HepG2 (cell line): Measurements from ENCODE around the gene FAM83C. TPM values are rescaled to one million over a fixed set of nuclear protein-coding genes. Genes with fewer than 3 reads are reported as not detected.
A peak's percentile ranks its signal among the peaks of the same experiment; 100 is the strongest.

Experiments used
- ATAC-seq: fragments of 200-7000 bp; cut with Tn5 transposase; 3 replicates; pipeline ENCODE4 v1.9.1; 2020; ENCODE audit warnings: mild to moderate bottlenecking, moderate library complexity
- BruUV-seq: library from RNA; stranded (reverse); fragments of 400-500 nt; replicated peaks from 2 replicates; lab custom pipeline; 2021; lab: Mats Ljungman, UMichigan
- CTCF ChIA-PET: fragments of 300-600 bp; formaldehyde crosslinking; extraction: SDS; loops from one replicate; lab custom pipeline; 2021; ENCODE audit warnings: low total read pairs, inconsistent platforms, low intra/inter-chr PET ratio; lab: Yijun Ruan, JAX
- POLR2A ChIA-PET: fragments of 350-600 bp; sonication (Branson Sonifier 250); formaldehyde crosslinking; loops from one replicate; lab custom pipeline; 2020; ENCODE audit warnings: antibody characterized with exemption, inconsistent platforms; lab: Yijun Ruan, JAX
- DNase-seq: peaks from one replicate; pipeline ENCODE4 v3.0.0-alpha.2; 2015; ENCODE audit warnings: low spot score
- FAIRE-seq: peaks from 3 replicates; lab custom pipeline; 2011; peaks lifted over from hg19 to GRCh38; lab: Jason Lieb, UNC
- H2AFZ ChIP-seq: one replicate; pipeline ENCODE4 v1.6.1; 2011; ENCODE audit warnings: low read length, inconsistent platforms
- H3K27ac ChIP-seq: fragments of 300-600 bp; 3 replicates; pipeline ENCODE4 v1.8.0; 2011; ENCODE audit warnings: mixed run types, mild to moderate bottlenecking, mixed read lengths, low read length, inconsistent platforms; ENCODE audit not compliant: insufficient read depth; ENCODE audit errors: extremely low read length
- H3K27me3 ChIP-seq, 2 experiments: fragments of 200-600 bp in 1 of 2; 2 replicates in 1 of 2; 3 replicates in 1 of 2; pipeline versions ENCODE4 v1.6.0 to v1.8.0; 2011; ENCODE audit warnings: low read length in 2 of 2, mild to moderate bottlenecking in 2 of 2, moderate library complexity in 2 of 2, inconsistent platforms in 1 of 2; ENCODE audit not compliant: insufficient read depth in 2 of 2, control insufficient read depth in 1 of 2
- H3K36me3 ChIP-seq, 2 experiments: fragments of 200-600 bp in 1 of 2; replicated peaks in 1 of 2; 2 replicates in 1 of 2; 3 replicates in 1 of 2; pipeline versions ENCODE4 v1.5.1 to v1.8.0; 2011; ENCODE audit warnings: low read length in 2 of 2, inconsistent platforms in 1 of 2; ENCODE audit not compliant: insufficient read depth in 2 of 2, control insufficient read depth in 1 of 2
- H3K4me1 ChIP-seq: 2 replicates; pipeline ENCODE4 v1.5.1; 2012; ENCODE audit warnings: low read length, inconsistent platforms; ENCODE audit not compliant: insufficient read depth
- H3K4me2 ChIP-seq: 2 replicates; pipeline ENCODE4 v1.6.0; 2011; ENCODE audit warnings: low read depth, low read length, inconsistent platforms
- H3K4me3 ChIP-seq, 3 experiments: fragments of 200-600 bp in 1 of 3; sonication (generic), shearing (Covaris generic) in 1 of 3; replicated peaks in 1 of 3; 2 replicates each; pipeline ENCODE4 v1.5.1; 2011 to 2016; ENCODE audit warnings: low read length in 3 of 3, inconsistent platforms in 2 of 3, low read depth in 2 of 3, mild to moderate bottlenecking in 2 of 3, control low read depth in 1 of 3, mixed read lengths in 1 of 3; ENCODE audit not compliant: insufficient read depth in 1 of 3
- H3K79me2 ChIP-seq: one replicate; pipeline ENCODE4 v1.6.1; 2011; ENCODE audit warnings: low read length, inconsistent platforms; ENCODE audit not compliant: insufficient read depth
- H3K9ac ChIP-seq: 2 replicates; pipeline ENCODE4 v1.6.0; 2011; ENCODE audit warnings: mild to moderate bottlenecking, low read depth, low read length, inconsistent platforms; ENCODE audit not compliant: insufficient read depth
- H3K9me3 ChIP-seq: 2 replicates; pipeline ENCODE4 v1.5.1; 2012; ENCODE audit warnings: mild to moderate bottlenecking, low read length
- H4K20me1 ChIP-seq: 2 replicates; pipeline ENCODE4 v1.6.0; 2011; ENCODE audit warnings: inconsistent platforms, mild to moderate bottlenecking, low read length, moderate library complexity; ENCODE audit not compliant: insufficient read depth
- AGO2 ChIP-seq: fragments of 200-400 bp; formaldehyde crosslinking; optimal IDR thresholded peaks from 2 replicates; pipeline ENCODE3; 2017; ENCODE audit warnings: mild to moderate bottlenecking, low read depth, low read length, moderate library complexity
- ATF1 ChIP-seq: IDR thresholded peaks from 2 replicates; pipeline ENCODE4 v1.6.1; 2016; ENCODE audit warnings: mild to moderate bottlenecking, control low read depth
- BORCS8-MEF2B ChIP-seq: sonication (generic); formaldehyde crosslinking; IDR thresholded peaks from 2 replicates; pipeline ENCODE4 v1.8.0; 2022; ENCODE audit warnings: mild to moderate bottlenecking, missing genetic modification reagents
- EEA1 ChIP-seq: sonication (generic); formaldehyde crosslinking; IDR thresholded peaks from 2 replicates; pipeline ENCODE4 v1.5.1; 2020; ENCODE audit warnings: mild to moderate bottlenecking, missing genetic modification reagents, borderline replicate concordance
- HMG20B ChIP-seq: conservative IDR thresholded peaks from 2 replicates; pipeline ENCODE4 v1.6.1; 2016; ENCODE audit warnings: missing genetic modification reagents, missing compliant biosample characterization
- ISL2 ChIP-seq: sonication (generic); formaldehyde crosslinking; IDR thresholded peaks from 2 replicates; pipeline ENCODE4 v1.5.0; 2020; ENCODE audit warnings: missing genetic modification reagents
- SNAI1 ChIP-seq: sonication (generic); formaldehyde crosslinking; IDR thresholded peaks from 2 replicates; pipeline ENCODE4 v1.5.0; 2020; ENCODE audit warnings: mild to moderate bottlenecking, missing genetic modification reagents, borderline replicate concordance
- SNAPC2 ChIP-seq: sonication (generic); formaldehyde crosslinking; IDR thresholded peaks from 2 replicates; pipeline ENCODE4 v1.8.1; 2022; ENCODE audit warnings: mild to moderate bottlenecking, missing genetic modification reagents
- THAP8 ChIP-seq: sonication (generic); formaldehyde crosslinking; IDR thresholded peaks from 2 replicates; pipeline ENCODE4 v1.5.1; 2020; ENCODE audit warnings: missing genetic modification reagents, mild to moderate bottlenecking, borderline replicate concordance
- ZNF124 ChIP-seq: sonication (generic); formaldehyde crosslinking; IDR thresholded peaks from 2 replicates; pipeline ENCODE4 v1.4.0; 2020; ENCODE audit warnings: missing genetic modification reagents
- ZNF232 ChIP-seq: sonication (generic); formaldehyde crosslinking; IDR thresholded peaks from 2 replicates; pipeline ENCODE4 v1.4.0; 2020; ENCODE audit warnings: missing genetic modification reagents, borderline replicate concordance
- ZNF383 ChIP-seq: sonication (generic); formaldehyde crosslinking; IDR thresholded peaks from 2 replicates; pipeline ENCODE4 v1.4.0; 2020; ENCODE audit warnings: missing genetic modification reagents, mild to moderate bottlenecking, borderline replicate concordance
- ZNF619 ChIP-seq: sonication (generic); formaldehyde crosslinking; IDR thresholded peaks from 2 replicates; pipeline ENCODE4 v1.4.0; 2020; ENCODE audit warnings: mild to moderate bottlenecking, missing genetic modification reagents
- ZNF883 ChIP-seq: sonication (generic); formaldehyde crosslinking; IDR thresholded peaks from 2 replicates; pipeline ENCODE4 v1.5.1; 2020; ENCODE audit warnings: mild to moderate bottlenecking, missing genetic modification reagents; ENCODE audit errors: not compliant biosample characterization
- WGBS: methylation state at CpG from one replicate; pipeline ENCODE4 v1.1.6; 2017; ENCODE audit warnings: low lambda C conversion rate; 5-methylcytosine and 5-hydroxymethylcytosine counted together
- in situ Hi-C: cut with HindIII; loops from 2 replicates; pipeline ENCODE4 v1.10.0; 2017; ENCODE audit warnings: low pct_unique_long_range_greater_than_20kb; ENCODE audit not compliant: extremely low pct_ligation_motif_present
- intact Hi-C: fragments of 100-400 bp; cut with micrococcal nuclease; formaldehyde crosslinking; loops from one replicate; pipeline ENCODE4 v1.10.0; 2022; ENCODE audit not compliant: unreplicated experiment
- polyA plus RNA-seq, 8 experiments: library from polyadenylated mRNA; depleted of rRNA in 3 of 8; stranded (reverse) in 7 of 8; unstranded in 1 of 8; fragments of >200 nt; fragmentation: Illumina TruSeq in 4 of 8; extraction: Trizol in 4 of 8; gene quantifications; 2 replicates each; pipeline versions ENCODE4 v1.2.1 to v1.2.3, GENCODE V29; 2011 to 2016; ENCODE audit warnings: low read depth in 4 of 8, missing spikeins in 1 of 8, mixed read lengths in 1 of 8; ENCODE audit not compliant: insufficient read depth in 1 of 8
- total RNA-seq, 5 experiments: library from RNA; depleted of rRNA; stranded (reverse); fragments of >200 nt; fragmentation: Illumina TruSeq; extraction: Trizol; gene quantifications; 2 replicates each; pipeline ENCODE4 v1.2.3, GENCODE V29; 2016; ENCODE audit warnings: low read depth in 1 of 5

The FAM83C gene
- total and polyA plus RNA-seq, 2 of the 13 experiments (the other 11 are each of a cell fraction or from before 2014, with no cell fraction given): 0.04 TPM; not detected in 1

DNA sequence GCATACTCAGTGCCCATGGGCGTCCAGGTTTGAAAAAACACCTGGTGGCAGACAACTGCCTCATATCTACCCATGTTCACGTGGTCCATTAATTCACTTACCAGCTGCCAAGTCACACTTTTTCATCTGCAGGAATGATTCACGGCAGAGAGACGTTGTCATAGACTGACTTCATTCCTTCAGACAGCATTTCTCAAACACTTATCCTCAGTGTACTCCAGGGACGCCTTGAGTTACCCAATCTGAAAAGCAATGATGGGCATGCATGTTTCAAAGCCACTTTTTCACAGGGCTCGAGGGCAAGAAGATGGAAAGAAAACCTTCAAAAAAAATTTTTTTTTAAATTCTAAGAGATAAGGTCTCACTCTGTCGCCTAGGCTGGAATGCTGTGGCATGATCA lies 20.3 kb downstream of the FAM83C start:
- BruUV-seq: no TSS peak
- intact Hi-C loops: no loop called here
- ChIA-PET CTCF (no interaction called here), POLR2A (interaction anchor here (8.8 kb wide), 1 partner anchor 12 kb away, joined by 80 read pairs; the partner anchor contains the start of gene EIF6)
- Histone ChIP-seq H3K9ac (no peak overlapping the region), H3K4me2 (no peak overlapping the region), H3K79me2 (no peaks in the 10 kb centered on the region), H3K4me3 (no peak overlapping the region), H3K4me1 (peaks cover 10% of the 10 kb centered on the region), H3K27ac (no peak overlapping the region), H3K9me3 (no peaks in the 10 kb centered on the region), H2AFZ (no peak overlapping the region), H3K27me3 (no peaks in the 10 kb centered on the region), H3K36me3 (peaks cover 3 to 5% of the 10 kb centered on the region in 2 experiments; a peak in 4 of 5 replicates), H4K20me1 (no peaks in the 10 kb centered on the region)
- 82% methylated on average over 7 of the region's 7 CpGs for WGBS
- ATAC-seq (no peak), DNase-seq (no peak), FAIRE-seq (peak; percentile 49)
- no peak for TF ChIP-seq ISL2
- 0 out of 2 replicates have a peak, but pooled peaks have one; percentile 8 for TF ChIP-seq BORCS8-MEF2B (CRISPR knock-in tag)
- in situ Hi-C loops: no loop called here

DNA sequence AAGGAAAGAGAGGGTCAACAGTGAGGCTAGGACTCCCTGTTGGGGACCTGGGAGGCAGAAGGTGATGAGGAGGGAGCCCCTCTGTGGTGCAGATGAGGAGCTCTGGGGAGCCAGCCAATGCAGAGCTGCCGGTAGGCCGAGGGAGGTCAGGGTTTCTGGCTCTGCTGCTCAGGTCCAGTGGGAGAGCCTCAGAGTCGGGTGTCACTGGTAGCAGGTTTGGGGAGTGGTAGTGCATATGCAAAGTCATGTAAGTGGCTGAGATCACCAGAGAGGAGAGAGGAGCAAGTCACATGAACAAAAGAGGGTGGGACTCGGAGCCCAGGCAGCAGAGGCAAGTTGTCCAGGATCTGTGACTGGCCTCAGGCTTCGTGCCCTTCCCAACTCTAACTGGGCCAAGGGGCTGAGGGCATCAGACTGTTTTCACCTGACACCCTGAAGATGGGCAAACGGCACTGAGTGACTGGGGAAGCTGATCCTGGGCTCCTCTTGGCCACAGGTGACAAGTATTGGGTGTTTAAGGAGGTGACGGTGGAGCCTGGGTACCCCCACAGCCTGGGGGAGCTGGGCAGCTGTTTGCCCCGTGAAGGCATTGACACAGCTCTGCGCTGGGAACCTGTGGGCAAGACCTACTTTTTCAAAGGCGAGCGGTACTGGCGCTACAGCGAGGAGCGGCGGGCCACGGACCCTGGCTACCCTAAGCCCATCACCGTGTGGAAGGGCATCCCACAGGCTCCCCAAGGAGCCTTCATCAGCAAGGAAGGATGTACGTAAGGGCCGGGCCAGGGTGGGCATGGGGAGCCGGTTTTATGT lies 20.9 kb downstream of the FAM83C start:
- Histone ChIP-seq H3K4me2 (no peak overlapping the region), H3K4me1 (peaks cover 10% of the 10 kb centered on the region), H3K9me3 (no peaks in the 10 kb centered on the region), H3K27me3 (no peaks in the 10 kb centered on the region), H3K27ac (no peak overlapping the region), H3K9ac (no peak overlapping the region), H3K4me3 (no peak overlapping the region), H2AFZ (no peak overlapping the region), H3K79me2 (no peaks in the 10 kb centered on the region), H4K20me1 (no peaks in the 10 kb centered on the region)
- intact Hi-C loops: no loop called here
- FAIRE-seq (no peak), DNase-seq (no peak)
- CTCF ChIA-PET: no interaction called here
- in situ Hi-C loops: no loop called here
- WGBS: 91% methylated on average over 18 of the region's 20 CpGs
- TF ChIP-seq ZNF619 (CRISPR knock-in tag): no peak
- no peak for TF ChIP-seq SNAI1
- TF ChIP-seq ZNF383 (CRISPR knock-in tag): no peak
- 0 out of 2 replicates have a peak, but pooled peaks have one; percentile 12 for TF ChIP-seq BORCS8-MEF2B (CRISPR knock-in tag)
- no peak for TF ChIP-seq THAP8
- TF ChIP-seq ZNF124 (CRISPR knock-in tag): no peak
- no peak for TF ChIP-seq ATF1 (CRISPR knock-in tag)
- no peak for TF ChIP-seq ZNF232 (CRISPR knock-in tag)
- peak; percentile 29 for TF ChIP-seq AGO2
- no peak for TF ChIP-seq SNAPC2 (CRISPR knock-in tag)
- no peak for TF ChIP-seq ZNF883 (CRISPR knock-in tag)
- no peak for TF ChIP-seq HMG20B (CRISPR knock-in tag)
- 0 out of 2 replicates have a peak, but pooled peaks have one; percentile 42 for TF ChIP-seq EEA1 (CRISPR knock-in tag)
- TF ChIP-seq, all 625 proteins: peak for 3
- no TSS peak for BruUV-seq
- POLR2A ChIA-PET: interaction anchor here (8.8 kb wide), 1 partner anchor 12 kb away, joined by 80 read pairs; the partner anchor contains the start of gene EIF6
- H3K36me3 ChIP-seq: peaks cover 0 to 3% of the 10 kb centered on the region in 2 experiments; a peak in 1 of 5 replicates
- ATAC-seq: no peak
